Mucosa of rectum (tissue), 2 donors: Measurements from ENCODE around the gene TMPRSS3.

Source experiments
- H3K27ac ChIP-seq, 2 donors: one replicate each; pipeline ENCODE4 v1.7.0; 2013; ENCODE audit warnings: inconsistent platforms in 2 of 2, low read depth in 2 of 2, low read length in 2 of 2
- H3K27me3 ChIP-seq, 2 donors: one replicate each; pipeline ENCODE4 v1.7.0; 2013; ENCODE audit warnings: low read length in 2 of 2; ENCODE audit not compliant: control insufficient read depth in 2 of 2, insufficient read depth in 2 of 2
- H3K36me3 ChIP-seq, 2 donors: one replicate each; pipeline ENCODE4 v1.7.0; 2013; ENCODE audit warnings: low read length in 2 of 2; ENCODE audit not compliant: control insufficient read depth in 2 of 2, insufficient read depth in 2 of 2
- H3K4me1 ChIP-seq, 2 donors: one replicate each; pipeline ENCODE4 v1.7.0; 2013; ENCODE audit warnings: low read length in 2 of 2, mild to moderate bottlenecking in 1 of 2; ENCODE audit not compliant: control insufficient read depth in 2 of 2, insufficient read depth in 2 of 2
- H3K4me3 ChIP-seq, 2 donors: one replicate each; pipeline ENCODE4 v1.7.0; 2013; ENCODE audit warnings: low read length in 2 of 2
- H3K9ac ChIP-seq, 2 donors: one replicate each; pipeline ENCODE4 v1.7.0; 2013; ENCODE audit warnings: low read length in 2 of 2, low read depth in 1 of 2, mild to moderate bottlenecking in 1 of 2
- H3K9me3 ChIP-seq, 2 donors: one replicate each; pipeline ENCODE4 v1.7.0; 2013; ENCODE audit warnings: low read length in 2 of 2; ENCODE audit not compliant: control insufficient read depth in 2 of 2
- donor health status: healthy.
- donor health status: Normal muscosa, but diverticular disease.

TMPRSS3 gene

DNA sequence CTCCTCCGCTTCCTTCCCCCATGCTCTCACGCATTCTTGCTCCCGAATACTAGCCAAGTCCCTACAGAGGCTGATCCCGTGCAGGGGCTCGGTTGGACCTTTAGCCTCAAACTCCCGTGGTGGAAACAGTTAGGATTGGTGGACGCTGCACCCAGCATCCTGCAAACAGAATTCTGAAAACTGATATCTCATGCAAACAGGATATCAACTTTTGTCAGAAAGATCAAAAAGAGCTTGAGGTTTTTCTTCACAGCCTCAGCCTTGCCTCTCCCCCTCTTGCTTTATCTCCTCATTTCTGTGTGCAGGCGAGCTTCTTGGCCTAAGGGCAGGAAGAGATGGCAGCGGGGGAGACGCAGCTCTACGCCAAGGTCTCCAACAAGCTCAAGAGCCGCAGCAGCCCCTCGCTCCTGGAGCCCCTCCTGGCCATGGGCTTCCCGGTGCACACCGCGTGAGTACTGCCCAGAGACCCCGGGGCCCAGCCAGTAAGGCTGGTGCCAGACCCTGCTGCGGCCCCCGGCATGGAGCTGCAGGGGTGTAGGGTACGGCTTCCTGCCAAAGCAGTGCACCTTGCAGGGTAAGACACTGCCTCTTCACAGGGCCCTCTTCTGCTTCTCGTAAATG, 7.9 kb upstream of the TMPRSS3 start, which contains the start of gene UBASH3A:
UBASH3A (plus strand) TSS at position 292 of the 621 bp plus-strand sequence; CDS start at position 336, 44 bp downstream.
- Histone ChIP-seq H3K9ac (no peak within 1 kb of the TSS), H3K27ac (peak within 1 kb of the TSS in 1 of 2 donors; percentile 48), H3K4me1 (no peaks in the 10 kb centered on the region), H3K4me3 (peak within 1 kb of the TSS in 1 of 2 donors; percentile 50), H3K9me3 (no peaks in the 10 kb centered on the region), H3K27me3 (no peaks in the 10 kb centered on the region), H3K36me3 (no peaks in the 10 kb centered on the region)

DNA sequence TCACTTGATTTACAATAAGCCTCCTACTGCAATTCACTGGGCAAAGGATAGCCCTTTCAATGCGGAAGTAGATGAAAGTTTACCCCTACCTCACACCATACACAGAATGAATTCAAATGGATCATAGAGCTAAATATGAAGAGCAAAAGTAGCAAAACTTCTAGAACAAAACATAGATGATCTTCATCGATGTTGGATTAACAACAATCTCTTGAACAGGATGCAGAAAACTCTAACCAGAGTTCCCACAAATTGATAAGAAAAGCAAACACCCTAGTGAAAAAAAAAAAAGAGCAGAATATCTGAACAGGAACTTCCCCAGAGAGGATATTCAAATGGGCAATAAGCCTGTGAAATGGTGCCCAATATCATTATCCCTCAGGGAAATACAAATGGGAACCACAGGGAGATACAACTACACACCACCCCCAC, 6.0 kb upstream of the TMPRSS3 start:
- Histone ChIP-seq H3K27ac (no peak overlapping the region), H3K27me3 (no peaks in the 10 kb centered on the region), H3K9me3 (no peaks in the 10 kb centered on the region), H3K4me1 (no peaks in the 10 kb centered on the region), H3K4me3 (no peak overlapping the region), H3K36me3 (no peaks in the 10 kb centered on the region), H3K9ac (no peak overlapping the region)

DNA sequence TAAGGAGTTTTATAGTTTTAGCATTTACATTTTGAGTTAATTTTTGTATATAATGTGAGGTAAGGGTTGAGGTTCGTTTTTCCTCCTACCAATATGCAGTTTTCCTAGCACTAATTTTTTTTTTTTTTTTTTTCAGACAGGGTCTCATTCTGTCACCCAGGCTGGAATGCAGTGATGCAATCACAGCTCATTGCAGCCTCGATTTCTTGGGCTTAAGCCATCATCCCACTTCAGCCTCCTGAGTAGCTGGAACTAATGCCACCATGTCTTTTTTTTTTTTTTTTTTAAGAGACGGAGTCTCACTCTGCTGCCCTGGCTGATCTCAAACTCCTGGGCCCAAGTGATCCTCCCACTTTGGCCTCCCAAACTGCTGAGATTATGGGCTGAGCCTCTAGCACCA, 5.3 kb upstream of the TMPRSS3 start:
- no peak overlapping the region for H3K4me3 ChIP-seq
- H3K9ac ChIP-seq = no peak overlapping the region
- no peak overlapping the region for H3K27ac ChIP-seq
- H3K36me3 ChIP-seq = no peaks in the 10 kb centered on the region
- no peaks in the 10 kb centered on the region for H3K9me3 ChIP-seq
- H3K4me1 ChIP-seq = no peaks in the 10 kb centered on the region
- no peaks in the 10 kb centered on the region for H3K27me3 ChIP-seq

DNA sequence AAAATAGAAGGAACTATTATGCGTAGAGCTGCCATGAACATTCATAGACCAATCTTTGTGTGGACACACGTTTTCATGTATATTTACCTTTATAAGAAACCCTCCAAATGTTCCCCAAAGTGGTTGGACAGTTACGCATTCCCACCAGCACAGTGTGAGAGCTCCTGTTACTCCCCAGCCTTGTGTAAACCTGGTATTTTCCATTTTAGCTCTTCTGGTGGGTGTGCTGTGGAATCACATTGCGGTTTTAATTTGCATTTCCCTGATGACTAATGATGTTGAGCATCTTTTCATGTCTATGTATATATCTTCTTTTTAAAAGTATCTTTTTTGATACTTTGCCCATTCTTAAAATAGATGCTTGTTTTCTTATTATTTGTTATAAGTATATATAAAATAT, 4.7 kb upstream of the TMPRSS3 start:
- Histone ChIP-seq H3K36me3 (no peaks in the 10 kb centered on the region), H3K27me3 (no peaks in the 10 kb centered on the region), H3K9me3 (no peaks in the 10 kb centered on the region), H3K9ac (no peak overlapping the region), H3K27ac (no peak overlapping the region), H3K4me1 (no peaks in the 10 kb centered on the region), H3K4me3 (no peak overlapping the region)

DNA sequence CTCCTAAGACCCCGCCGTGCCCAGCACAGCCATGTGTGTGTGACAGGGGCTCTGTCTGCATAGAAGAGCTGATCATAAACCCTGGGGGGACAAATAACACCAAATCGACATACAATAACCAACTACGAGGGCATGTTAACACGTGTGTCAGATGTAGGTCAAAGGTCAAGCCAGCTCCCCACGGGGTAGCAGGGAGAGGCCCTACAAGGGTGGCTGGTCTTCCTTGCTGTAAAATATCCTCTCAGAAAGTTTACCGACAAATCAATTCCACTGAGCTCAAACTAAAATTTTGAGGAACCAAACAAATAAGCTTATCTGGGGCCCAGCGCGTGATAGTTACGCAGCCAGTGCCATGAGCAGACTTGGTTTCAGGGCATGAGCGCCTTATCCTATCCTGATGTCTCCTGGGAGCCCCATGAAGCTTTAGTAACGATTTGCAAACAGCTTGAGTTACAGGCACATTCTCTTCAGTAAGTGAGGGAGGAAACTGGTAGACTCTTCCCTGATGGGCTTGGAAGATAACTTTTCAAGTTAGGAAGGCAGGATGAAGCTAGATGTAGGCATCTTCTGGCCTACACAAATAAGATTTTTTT, 2.7 kb upstream of the TMPRSS3 start:
- Histone ChIP-seq H3K36me3 (no peaks in the 10 kb centered on the region), H3K9me3 (no peaks in the 10 kb centered on the region), H3K27me3 (no peaks in the 10 kb centered on the region), H3K9ac (no peak overlapping the region), H3K4me1 (no peaks in the 10 kb centered on the region), H3K27ac (no peak overlapping the region), H3K4me3 (no peak overlapping the region)

DNA sequence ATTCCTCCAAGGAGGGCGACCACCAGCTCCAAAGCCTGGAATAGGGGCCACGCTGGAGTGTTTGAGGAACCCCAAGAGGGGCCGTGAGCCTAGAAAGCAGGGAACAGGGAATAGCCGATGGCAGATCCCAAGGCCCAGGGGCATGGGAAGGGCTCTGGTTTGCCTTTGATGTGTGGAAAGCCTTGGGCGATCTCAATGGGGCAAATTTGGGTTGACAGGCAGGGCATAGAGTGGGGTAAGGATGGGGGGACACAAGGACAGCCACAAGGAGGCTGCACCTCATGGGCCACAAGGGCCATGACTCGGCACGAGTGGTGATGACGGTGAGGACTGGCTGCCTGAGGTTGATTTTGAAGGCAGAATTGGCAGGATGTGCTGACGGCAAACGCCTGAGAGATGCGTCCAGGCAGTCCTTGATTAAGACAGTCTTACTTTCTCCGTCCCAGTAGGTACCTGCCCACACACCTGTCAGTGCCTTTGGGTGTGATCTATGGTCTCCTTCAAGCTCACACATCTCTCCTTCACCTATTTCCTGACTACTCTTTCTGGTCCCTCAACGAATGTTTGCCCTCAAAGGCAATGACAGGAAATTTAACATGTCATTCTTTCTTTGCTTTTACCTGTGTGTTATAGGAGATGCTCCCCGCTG, 2.0 kb upstream of the TMPRSS3 start:
- no peaks in the 10 kb centered on the region for H3K9me3 ChIP-seq
- no peaks in the 10 kb centered on the region for H3K36me3 ChIP-seq
- no peak overlapping the region for H3K9ac ChIP-seq
- H3K27me3 ChIP-seq = no peaks in the 10 kb centered on the region
- H3K27ac ChIP-seq = no peak overlapping the region
- no peak overlapping the region for H3K4me3 ChIP-seq
- no peaks in the 10 kb centered on the region for H3K4me1 ChIP-seq

DNA sequence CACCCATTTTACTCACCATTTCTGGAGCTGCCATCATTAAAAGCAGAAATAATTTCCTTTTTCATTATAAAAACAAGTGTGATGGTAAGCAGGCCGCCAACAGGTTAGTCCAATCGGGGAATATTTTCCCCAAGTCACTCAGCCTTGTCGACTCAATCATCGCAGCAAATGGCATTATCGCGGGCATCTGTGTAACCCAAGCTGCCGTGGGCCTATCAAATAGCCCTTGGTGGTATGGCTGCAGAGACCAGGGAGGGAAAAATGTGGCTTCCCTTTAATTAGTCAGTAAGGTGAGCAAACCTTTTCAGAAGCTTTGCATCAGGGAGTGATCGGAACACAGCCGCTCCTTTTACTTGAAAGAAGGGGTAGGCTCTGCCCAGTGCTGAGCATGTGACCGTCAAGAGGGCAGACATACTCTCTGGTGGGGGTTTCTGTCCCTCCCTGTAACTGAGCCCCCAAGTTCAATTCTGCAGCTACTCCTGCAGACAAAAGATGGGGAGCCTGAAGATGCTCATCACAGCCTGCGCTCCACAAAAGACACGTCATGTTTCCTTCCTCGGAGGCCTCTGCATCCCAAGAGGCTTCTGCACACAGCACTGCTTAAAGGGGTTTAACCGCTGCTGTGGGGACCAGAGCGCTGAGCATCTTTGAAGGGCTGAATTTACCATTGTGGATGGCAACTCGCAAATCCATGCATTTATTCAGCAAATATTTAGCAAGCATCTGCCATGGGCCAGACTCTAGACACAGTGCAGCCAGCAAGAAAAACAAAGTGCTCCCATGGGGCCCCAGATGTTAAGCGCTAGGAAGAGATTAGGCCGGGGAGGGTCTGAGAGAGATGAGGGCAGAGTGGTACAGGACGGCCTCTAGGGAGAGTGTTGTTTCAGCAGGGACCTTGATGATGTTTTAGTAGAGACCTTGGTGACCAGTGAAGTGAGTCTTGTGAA, 1.2 kb upstream of the TMPRSS3 start:
- no peak overlapping the region for H3K27ac ChIP-seq
- H3K36me3 ChIP-seq = no peaks in the 10 kb centered on the region
- H3K4me1 ChIP-seq = no peaks in the 10 kb centered on the region
- H3K4me3 ChIP-seq = no peak overlapping the region
- no peaks in the 10 kb centered on the region for H3K9me3 ChIP-seq
- H3K27me3 ChIP-seq = no peaks in the 10 kb centered on the region
- no peak overlapping the region for H3K9ac ChIP-seq

DNA sequence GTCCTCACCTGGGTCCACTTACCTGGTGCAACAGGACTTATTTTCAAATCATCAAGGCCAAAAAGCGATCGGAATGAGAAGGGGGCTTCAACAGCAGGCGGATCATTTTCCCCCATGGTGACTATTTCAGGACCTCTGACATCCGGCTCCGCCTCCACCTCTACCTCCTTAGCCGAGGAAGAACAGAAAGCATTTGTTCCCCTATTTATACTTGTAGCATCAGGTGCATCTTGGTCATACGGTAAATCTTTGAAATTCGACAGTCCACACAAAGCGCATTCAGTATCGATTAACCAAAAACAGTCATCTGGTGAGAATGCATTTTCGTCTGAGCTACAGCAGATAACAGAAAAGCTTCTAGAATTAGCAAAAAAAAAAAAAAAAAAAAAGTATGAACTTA, 550 bp downstream of the TMPRSS3 start:
- Histone ChIP-seq H3K4me1 (no peaks in the 10 kb centered on the region), H3K27ac (no peak overlapping the region), H3K27me3 (no peaks in the 10 kb centered on the region), H3K4me3 (no peak overlapping the region), H3K36me3 (no peaks in the 10 kb centered on the region), H3K9me3 (no peaks in the 10 kb centered on the region), H3K9ac (no peak overlapping the region)

DNA sequence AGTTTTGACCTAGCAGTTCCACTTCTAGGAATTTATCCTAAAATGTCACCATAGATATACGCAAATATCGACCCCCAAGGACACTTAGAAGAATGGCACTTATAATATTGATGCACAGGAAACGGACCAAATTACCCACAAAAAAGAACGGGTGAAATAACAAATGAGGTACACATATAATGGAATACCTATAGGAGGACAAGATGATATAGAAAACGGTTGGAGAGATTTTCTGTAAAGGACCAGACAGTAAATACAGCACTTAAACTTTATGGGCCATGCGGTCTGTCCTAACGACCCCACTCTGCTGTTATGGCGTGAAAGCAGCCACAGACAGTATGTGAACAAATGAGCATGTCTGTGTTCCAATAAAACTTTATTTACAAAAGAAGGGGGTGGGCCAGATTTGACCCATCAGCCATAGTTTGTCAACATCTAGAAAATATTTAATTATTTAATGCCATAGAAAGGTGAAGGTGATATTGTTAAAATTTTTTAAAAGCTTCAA, 2.4 kb downstream of the TMPRSS3 start:
- Histone ChIP-seq H3K4me3 (no peak overlapping the region), H3K9me3 (no peaks in the 10 kb centered on the region), H3K36me3 (no peaks in the 10 kb centered on the region), H3K27ac (no peak overlapping the region), H3K9ac (no peak overlapping the region), H3K27me3 (no peaks in the 10 kb centered on the region), H3K4me1 (peaks cover 6 to 11% of the 10 kb centered on the region in 2 donors)
